ENCODE results near the gene LRRC4C.

LRRC4C gene

DNA sequence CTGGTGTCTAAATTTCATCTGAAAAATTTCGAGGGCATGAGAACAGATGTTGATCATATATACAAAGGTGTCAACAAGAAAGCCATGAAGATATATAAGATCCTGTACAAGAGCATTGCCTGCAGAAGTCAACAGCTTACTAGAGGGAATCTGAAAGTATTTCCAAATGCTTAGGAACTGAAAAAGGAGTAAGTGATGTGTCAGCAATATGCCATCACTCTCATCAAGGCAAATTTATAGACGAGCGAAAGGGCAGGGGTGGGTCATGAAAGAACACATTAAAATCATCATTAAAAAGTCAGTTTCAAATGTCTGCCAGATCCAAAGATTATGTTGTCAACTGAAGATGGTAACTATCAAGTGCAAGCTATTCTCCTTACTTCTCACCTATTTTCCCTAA lies 1299.0 kb downstream of the LRRC4C start:
- DNase-seq (ENCODE audit: low read depth in 1 of 2, low spot score in 1 of 2), result no peak
- no peak for TF ChIP-seq JUND (IDR thresholded peaks at IDR 0.05; ENCODE audit: low read depth)
- in situ Hi-C loops (cut with HindIII; ENCODE audit: low pct_unique_long_range_greater_than_20kb, low sequenced_read_pairs), result no loop called here

DNA sequence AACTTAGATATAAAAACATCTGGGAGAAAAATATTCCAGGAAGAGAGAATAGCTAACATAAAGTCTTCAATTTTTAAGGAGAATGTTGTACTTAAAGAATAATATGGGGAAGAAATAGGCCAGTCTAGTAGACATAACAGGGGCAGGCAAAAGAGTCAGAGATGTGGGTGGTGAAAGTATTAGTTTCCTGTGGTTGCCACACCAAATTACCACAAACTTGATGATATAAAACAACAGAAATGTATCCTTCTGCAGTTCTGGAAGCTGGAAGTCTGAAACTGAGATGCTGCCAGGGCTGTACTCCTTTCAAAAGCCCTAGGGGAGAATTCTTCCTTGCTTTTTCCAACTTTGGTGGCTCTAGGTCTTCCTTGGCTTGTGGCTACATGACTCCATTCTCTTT lies 1309.7 kb downstream of the LRRC4C start:
- in situ Hi-C loops (cut with HindIII; ENCODE audit: low pct_unique_long_range_greater_than_20kb, low sequenced_read_pairs), result no loop called here
- DNase-seq (ENCODE audit: low read depth in 1 of 2, low spot score in 1 of 2), result no peak
- TF ChIP-seq JUND (IDR thresholded peaks at IDR 0.05; ENCODE audit: low read depth), result no peak

DNA sequence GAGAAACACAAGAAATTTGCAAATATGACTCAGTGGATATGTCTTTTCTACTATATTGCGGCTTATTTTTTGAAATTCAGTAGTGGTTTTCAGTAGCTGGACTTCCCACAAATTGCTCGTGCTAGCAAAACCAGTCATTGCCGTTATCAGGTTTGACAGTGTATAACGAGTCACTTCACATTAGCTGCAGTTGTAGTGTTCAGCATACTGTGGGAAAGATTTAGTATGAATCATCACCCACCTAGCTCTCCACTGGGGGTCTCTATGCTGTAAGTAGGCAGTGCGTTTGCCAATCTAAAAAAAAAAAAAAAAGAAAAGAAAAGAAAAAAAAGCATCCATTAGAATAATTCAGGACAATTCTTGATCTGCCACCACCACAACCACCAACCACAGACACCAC lies 1318.9 kb downstream of the LRRC4C start:
- no peak for TF ChIP-seq JUND (IDR thresholded peaks at IDR 0.05; ENCODE audit: low read depth)
- DNase-seq (ENCODE audit: low read depth in 1 of 2, low spot score in 1 of 2), result no peak
- in situ Hi-C loops (cut with HindIII; ENCODE audit: low pct_unique_long_range_greater_than_20kb, low sequenced_read_pairs), result no loop called here

DNA sequence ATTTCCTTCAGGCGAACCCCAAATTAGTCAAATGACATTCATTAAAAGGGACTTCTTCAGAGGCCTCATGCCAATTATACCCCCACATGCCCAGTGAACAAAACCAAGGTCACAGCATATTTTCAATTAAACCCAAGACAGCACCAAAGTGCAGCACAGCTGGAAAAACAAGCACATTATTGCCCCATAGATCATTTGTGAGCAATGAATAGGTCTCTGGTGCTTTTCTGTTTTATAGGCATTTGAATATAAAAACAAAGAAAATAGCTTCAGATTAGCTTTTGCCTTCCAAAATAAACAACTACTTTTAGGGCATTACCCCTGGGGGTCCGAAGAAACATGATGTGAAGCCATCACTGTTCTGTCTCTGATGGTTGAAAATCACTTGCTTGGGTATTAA lies 1319.9 kb downstream of the LRRC4C start:
- in situ Hi-C loops (cut with HindIII; ENCODE audit: low pct_unique_long_range_greater_than_20kb, low sequenced_read_pairs), result no loop called here
- TF ChIP-seq JUND (IDR thresholded peaks at IDR 0.05; ENCODE audit: low read depth), result no peak
- no peak for DNase-seq (ENCODE audit: low read depth in 1 of 2, low spot score in 1 of 2)

DNA sequence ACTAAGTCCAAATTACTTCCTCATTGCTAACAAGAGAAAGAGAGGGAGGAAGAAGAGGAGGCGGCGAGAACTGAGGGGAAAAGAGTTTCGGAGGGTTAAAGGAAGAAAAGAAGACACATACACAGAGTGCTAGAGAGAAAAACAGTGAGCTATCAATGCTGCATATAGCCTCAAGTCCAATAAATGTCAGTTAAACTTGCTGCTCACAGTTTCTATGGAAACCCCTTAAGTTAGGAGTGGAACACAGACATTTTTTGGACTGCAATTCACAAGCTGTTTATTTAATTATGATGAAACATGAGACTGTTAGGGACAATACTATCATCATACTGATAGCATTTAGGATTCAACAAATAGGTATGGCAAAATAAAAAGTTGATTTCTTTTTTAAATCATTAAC lies 1320.4 kb downstream of the LRRC4C start:
- no peak for DNase-seq (ENCODE audit: low read depth in 1 of 2, low spot score in 1 of 2)
- TF ChIP-seq JUND (IDR thresholded peaks at IDR 0.05; ENCODE audit: low read depth), result no peak
- in situ Hi-C loops (cut with HindIII; ENCODE audit: low pct_unique_long_range_greater_than_20kb, low sequenced_read_pairs), result no loop called here

DNA sequence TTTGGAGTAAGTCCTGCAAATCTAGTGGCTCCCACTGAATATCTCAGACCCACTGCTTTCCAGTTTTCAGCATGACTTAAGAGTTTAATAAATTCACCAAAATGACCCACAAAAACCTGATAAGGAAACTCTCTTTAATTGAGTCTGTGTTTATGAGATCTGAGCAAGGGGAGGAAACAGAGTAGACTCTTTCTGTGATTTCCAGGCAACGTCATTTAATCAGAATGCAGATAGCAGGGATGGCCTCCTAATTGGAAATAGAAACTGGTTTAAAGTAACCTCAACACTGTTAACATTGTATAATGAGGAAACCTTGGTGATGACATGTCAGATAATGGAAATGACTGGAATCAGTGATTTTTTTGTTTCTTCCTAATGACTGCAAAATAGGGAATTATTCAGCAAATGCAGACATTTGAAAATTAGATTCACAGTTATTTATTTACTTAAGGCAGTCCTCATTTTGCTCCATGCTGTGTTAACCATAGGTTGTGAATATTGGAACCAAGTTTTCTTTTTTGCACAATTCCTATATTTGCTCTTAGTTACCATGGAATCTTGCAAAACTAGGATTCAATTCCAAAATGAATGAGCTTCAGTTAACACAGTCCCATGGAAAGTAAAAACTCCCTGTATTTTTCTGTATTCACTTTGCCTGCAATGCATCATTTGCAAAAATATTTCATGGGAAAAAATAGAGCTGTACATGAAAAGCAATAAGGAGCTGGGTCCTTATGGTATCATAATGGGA lies 1324.5 kb downstream of the LRRC4C start:
- TF ChIP-seq JUND (IDR thresholded peaks at IDR 0.05; ENCODE audit: low read depth), result no peak
- in situ Hi-C loops (cut with HindIII; ENCODE audit: low pct_unique_long_range_greater_than_20kb, low sequenced_read_pairs), result no loop called here
- DNase-seq (ENCODE audit: low read depth in 1 of 2, low spot score in 1 of 2), result no peak

DNA sequence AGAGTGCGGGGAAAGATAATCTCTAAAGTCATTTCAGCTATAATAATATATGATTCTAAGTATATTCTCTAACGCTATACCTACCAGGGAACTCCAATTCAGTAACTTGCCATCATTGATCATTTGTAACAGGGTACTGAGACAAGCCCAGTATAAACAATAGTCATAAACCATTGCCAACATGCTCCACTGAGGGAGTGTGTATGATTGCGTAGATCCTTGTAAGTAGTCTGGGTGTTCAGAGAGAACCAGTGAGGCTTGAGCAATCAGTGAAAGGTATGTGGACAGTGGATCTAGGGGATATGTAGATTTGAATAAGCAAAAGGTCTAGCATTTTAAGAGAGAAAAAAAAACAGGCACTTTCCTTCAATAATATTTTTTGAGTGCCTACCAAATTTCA lies 1326.0 kb downstream of the LRRC4C start:
- DNase-seq (ENCODE audit: low read depth in 1 of 2, low spot score in 1 of 2), result no peak
- in situ Hi-C loops (cut with HindIII; ENCODE audit: low pct_unique_long_range_greater_than_20kb, low sequenced_read_pairs), result no loop called here

DNA sequence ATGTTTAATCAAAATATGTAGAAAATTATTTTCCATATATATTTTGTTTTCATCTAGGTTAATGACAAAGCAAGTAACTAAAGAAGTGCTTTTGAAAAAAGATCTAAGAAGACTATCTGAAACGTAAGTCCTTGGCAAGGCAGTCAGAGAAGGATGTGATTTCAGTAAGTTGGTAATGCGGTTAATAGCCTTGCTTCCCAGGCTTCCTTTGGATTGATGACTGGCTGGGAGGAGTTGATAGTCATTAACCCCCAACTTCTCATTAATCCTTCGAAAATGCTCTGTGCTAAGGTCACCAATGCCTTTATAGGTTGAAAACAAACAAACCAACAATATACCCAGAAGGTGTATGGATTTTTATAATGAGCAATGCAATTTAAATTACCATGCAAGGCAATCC lies 1326.5 kb downstream of the LRRC4C start:
- no peak for DNase-seq (ENCODE audit: low read depth in 1 of 2, low spot score in 1 of 2)
- in situ Hi-C loops (cut with HindIII; ENCODE audit: low pct_unique_long_range_greater_than_20kb, low sequenced_read_pairs), result no loop called here
- no peak for TF ChIP-seq JUND (IDR thresholded peaks at IDR 0.05; ENCODE audit: low read depth)

More for the DNA sequence above, 1326.0 kb downstream of the LRRC4C start:
- TF ChIP-seq JUND (IDR thresholded peaks at IDR 0.05; ENCODE audit: low read depth), result no peak

DNA sequence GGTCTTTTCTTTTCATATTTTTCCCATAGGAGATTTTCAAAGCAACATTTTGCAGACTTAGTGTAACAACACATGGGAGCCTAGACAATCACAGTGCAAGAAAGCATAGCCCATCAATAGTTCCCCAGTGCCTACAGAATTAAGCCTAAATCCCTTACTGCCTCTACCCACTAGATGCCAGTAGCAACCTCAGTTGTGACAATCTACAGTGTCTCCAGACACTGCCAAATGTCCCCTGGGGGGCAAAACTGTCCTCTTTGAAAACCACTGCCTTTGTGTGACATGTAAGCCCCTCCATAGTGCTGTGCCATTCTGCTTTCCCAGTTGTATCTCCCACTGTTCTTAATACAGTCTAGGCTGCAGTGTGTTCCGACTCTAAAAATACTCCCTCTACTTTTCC lies 1329.0 kb downstream of the LRRC4C start:
- TF ChIP-seq JUND (IDR thresholded peaks at IDR 0.05; ENCODE audit: low read depth), result no peak
- in situ Hi-C loops (cut with HindIII; ENCODE audit: low pct_unique_long_range_greater_than_20kb, low sequenced_read_pairs), result no loop called here
- DNase-seq (ENCODE audit: low read depth in 1 of 2, low spot score in 1 of 2), result peak; percentile 13 to 59

DNA sequence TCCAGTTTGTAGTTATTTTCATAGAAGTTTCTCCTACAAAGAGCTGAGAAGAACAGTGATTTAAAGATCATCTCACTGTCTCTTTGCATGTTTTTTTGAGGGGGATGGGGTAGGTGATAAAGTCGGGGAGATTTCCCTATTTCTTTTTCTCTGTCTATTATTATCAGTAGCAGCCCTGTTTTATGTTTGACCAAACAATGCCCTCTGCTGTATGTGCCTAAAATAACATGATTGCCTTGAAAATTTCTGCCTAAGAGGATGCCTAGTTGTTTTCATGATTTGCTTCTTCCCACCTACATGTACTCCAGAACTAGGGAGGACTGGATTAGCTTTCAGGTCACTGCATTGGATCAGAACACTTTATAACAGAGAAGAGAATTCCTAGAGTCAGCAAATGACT lies 1330.2 kb downstream of the LRRC4C start:
- in situ Hi-C loops (cut with HindIII; ENCODE audit: low pct_unique_long_range_greater_than_20kb, low sequenced_read_pairs), result no loop called here
- DNase-seq (ENCODE audit: low read depth in 1 of 2, low spot score in 1 of 2), result peak; percentile 22 to 58
- TF ChIP-seq JUND (IDR thresholded peaks at IDR 0.05; ENCODE audit: low read depth), result no peak

DNA sequence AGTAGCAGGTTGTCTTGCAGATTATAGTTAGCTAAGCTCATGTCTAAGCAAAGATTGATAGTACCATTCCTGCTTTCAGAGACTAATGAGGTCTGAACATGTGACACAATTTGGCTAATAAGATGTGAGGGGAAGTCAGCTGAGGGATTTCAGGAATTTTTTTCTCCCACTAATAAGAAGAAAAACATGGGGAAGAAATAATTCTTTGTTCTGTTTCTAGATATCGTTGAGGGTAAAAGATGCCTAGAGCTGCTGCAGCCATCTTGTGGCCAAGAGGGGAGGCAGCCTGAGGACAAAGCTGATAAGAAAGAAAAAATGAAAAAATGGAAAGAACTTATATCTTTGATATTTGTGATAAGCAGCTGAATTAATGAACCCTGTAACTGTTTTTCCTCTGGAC lies 1334.4 kb downstream of the LRRC4C start:
- in situ Hi-C loops (cut with HindIII; ENCODE audit: low pct_unique_long_range_greater_than_20kb, low sequenced_read_pairs), result no loop called here
- TF ChIP-seq JUND (IDR thresholded peaks at IDR 0.05; ENCODE audit: low read depth), result no peak
- DNase-seq (ENCODE audit: low read depth in 1 of 2, low spot score in 1 of 2), result peak in 1 of 2 experiments; percentile 25

DNA sequence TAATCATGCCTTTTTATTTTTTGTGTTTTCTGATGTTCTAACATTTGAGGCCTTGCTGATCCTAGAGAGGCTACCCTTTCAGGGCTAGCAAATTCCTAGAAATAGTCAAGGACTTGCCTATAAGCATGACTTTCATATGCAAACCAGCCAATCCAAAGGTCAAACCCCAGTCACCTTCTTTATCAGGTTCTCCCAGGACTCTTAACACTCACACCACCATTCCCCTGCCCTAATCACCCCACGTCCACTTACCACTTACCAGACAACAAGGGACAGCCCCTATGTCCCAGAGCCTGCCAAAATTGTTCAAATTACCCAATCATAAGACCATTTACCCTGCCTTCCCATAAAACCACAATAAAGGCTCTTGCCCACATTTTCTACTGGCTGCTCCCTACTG lies 1339.8 kb downstream of the LRRC4C start:
- TF ChIP-seq JUND (IDR thresholded peaks at IDR 0.05; ENCODE audit: low read depth), result no peak
- DNase-seq (ENCODE audit: low read depth in 1 of 2, low spot score in 1 of 2), result no peak
- in situ Hi-C loops (cut with HindIII; ENCODE audit: low pct_unique_long_range_greater_than_20kb, low sequenced_read_pairs), result no loop called here

DNA sequence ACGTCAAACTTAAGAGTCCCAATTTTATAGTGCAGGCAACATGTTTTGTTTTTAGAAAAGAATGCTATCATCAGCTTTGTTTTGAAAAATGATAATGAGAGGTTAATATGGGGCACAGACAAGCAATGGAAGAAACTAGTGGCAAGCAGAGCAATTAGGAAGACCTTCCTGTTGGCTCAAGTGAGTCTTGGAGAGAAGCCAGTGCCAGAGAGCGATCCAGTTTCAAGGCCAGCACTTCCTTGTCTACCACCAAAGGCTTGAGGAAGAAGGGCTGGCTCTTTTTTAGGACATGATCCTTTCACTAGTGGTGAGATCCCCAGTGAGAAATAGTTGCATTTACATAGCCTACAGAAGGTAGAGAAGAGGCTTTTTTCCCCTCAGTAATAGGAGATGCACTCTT lies 1340.7 kb downstream of the LRRC4C start:
- TF ChIP-seq JUND (IDR thresholded peaks at IDR 0.05; ENCODE audit: low read depth), result no peak
- in situ Hi-C loops (cut with HindIII; ENCODE audit: low pct_unique_long_range_greater_than_20kb, low sequenced_read_pairs), result no loop called here
- peak in 1 of 2 experiments; percentile 59 for DNase-seq (ENCODE audit: low read depth in 1 of 2, low spot score in 1 of 2)

DNA sequence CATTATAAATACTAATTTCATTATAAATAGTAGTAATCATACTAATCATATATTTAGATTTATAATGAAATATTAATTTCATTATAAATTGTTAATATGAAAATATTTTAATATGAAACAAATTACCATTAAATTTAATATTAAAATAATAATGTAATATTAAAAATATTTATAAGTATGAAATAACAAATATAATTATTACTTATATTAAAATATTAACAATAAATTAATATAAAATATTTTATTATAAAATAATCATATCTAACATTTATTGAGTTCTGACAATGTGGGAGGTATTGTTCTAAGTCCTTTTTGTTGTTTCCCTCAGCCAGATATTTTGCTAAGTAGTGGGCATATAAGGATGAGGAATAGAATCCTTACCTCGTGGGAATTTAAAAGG lies 1341.4 kb downstream of the LRRC4C start:
- in situ Hi-C loops (cut with HindIII; ENCODE audit: low pct_unique_long_range_greater_than_20kb, low sequenced_read_pairs), result no loop called here
- DNase-seq (ENCODE audit: low read depth in 1 of 2, low spot score in 1 of 2), result no peak
- TF ChIP-seq JUND (IDR thresholded peaks at IDR 0.05; ENCODE audit: low read depth), result no peak

Data from T47D (cell line).